ENCODE data around the gene CIITA. TPM values are rescaled to one million over a fixed set of nuclear protein-coding genes. Genes with fewer than 3 reads are reported as not detected.

The CIITA gene
- total RNA-seq, 1 experiment from 2014 or later = not detected

GRCh38 chr16:10954903-10955302 is 77.9 kb downstream of the CIITA start:
- H4K8ac ChIP-seq (replicated peaks; ENCODE audit: insufficient read length, low read depth, low read length) = no peak overlapping the region
- no peak overlapping the region for H3K4me2 ChIP-seq (ENCODE audit: insufficient read depth, insufficient read length, low read length)
- H3K4me3 Mint-ChIP-seq = no peak overlapping the region
- H3K14ac ChIP-seq (ENCODE audit: insufficient read depth, low read length) = no peak overlapping the region
- no peak overlapping the region for H2BK12ac ChIP-seq (ENCODE audit: insufficient read length, low read depth, low read length)
- no peak overlapping the region for H2AFZ ChIP-seq (ENCODE audit: low read length)
- H3K79me2 ChIP-seq (ENCODE audit: insufficient read depth, low read length) = no peaks in the 10 kb centered on the region
- H3K27ac Mint-ChIP-seq = no peak overlapping the region
- no peak overlapping the region for H4K91ac ChIP-seq (ENCODE audit: insufficient read length, low read depth, low read length)
- H3T11ph ChIP-seq (ENCODE audit: low read length) = no peak overlapping the region
- no CpG with 5 or more reads among the region's 7 CpGs for WGBS (ENCODE audit: extremely low coverage, insufficient read length, low lambda C conversion rate)
- no peak overlapping the region for H2BK15ac ChIP-seq (ENCODE audit: low read depth, low read length)
- no peak overlapping the region for H2BK120ac ChIP-seq (ENCODE audit: low read depth, low read length, poor library complexity, severe bottlenecking)
- H2BK5ac ChIP-seq (ENCODE audit: insufficient read length, low read length) = no peak overlapping the region
- no peaks in the 10 kb centered on the region for H3K27me3 Mint-ChIP-seq (ENCODE audit: low read depth)
- H3K9me3 ChIP-seq (ENCODE audit: control insufficient read depth, low read depth, low read length) = no peaks in the 10 kb centered on the region
- H4K5ac ChIP-seq (ENCODE audit: insufficient read length, low read depth, low read length) = no peak overlapping the region
- no peak overlapping the region for H3K18ac ChIP-seq (ENCODE audit: insufficient read length, low read depth, low read length)
- H3K36me3 Mint-ChIP-seq (ENCODE audit: insufficient read depth in 1 of 3, low read depth in 3 of 3) = peaks cover 0 to 10% (median 0%) of the 10 kb centered on the region in 3 experiments; a peak in 3 of 7 replicates
- no peak overlapping the region for H2BK20ac ChIP-seq (ENCODE audit: low read depth, low read length, poor library complexity, severe bottlenecking)
- no peaks in the 10 kb centered on the region for H3K23me2 ChIP-seq (ENCODE audit: insufficient read length, low read depth, low read length, poor library complexity, severe bottlenecking)
- no peaks in the 10 kb centered on the region for H4K20me1 ChIP-seq (ENCODE audit: control insufficient read depth, insufficient read depth, insufficient read length)
- H3K4me1 Mint-ChIP-seq = peaks cover 21 to 23% of the 10 kb centered on the region in 2 experiments
- no peaks in the 10 kb centered on the region for H3K9me3 Mint-ChIP-seq
- H3K56ac ChIP-seq (ENCODE audit: insufficient read length, low read depth, low read length) = no peak overlapping the region
- H3K27ac ChIP-seq (ENCODE audit: insufficient read length, low read depth, low read length) = no peak overlapping the region
- H3K9ac ChIP-seq (ENCODE audit: extremely low read depth, insufficient read length, low read length) = no peak overlapping the region
- H3K23ac ChIP-seq (ENCODE audit: insufficient read length, low read depth, low read length) = no peak overlapping the region
- peaks cover 4% of the 10 kb centered on the region; the same call in 1 of the 2 replicates for H3K4me1 ChIP-seq (ENCODE audit: insufficient read depth, low read length)
- no peak overlapping the region for H2AK5ac ChIP-seq (ENCODE audit: insufficient read length, low read length)
- no peak for TF ChIP-seq CTCF (conservative IDR thresholded peaks at IDR 0.05)
- H3K27me3 ChIP-seq (ENCODE audit: insufficient read depth, low read length) = no peaks in the 10 kb centered on the region
- peaks cover 3% of the 10 kb centered on the region for H3K79me1 ChIP-seq (ENCODE audit: insufficient read depth, low read depth, low read length, poor library complexity, severe bottlenecking)
- DNase-seq = no peak
- H3K4ac ChIP-seq (ENCODE audit: low read depth, low read length) = no peak overlapping the region
